ENCODE results near the gene ST3GAL3.

Gene ST3GAL3

DNA sequence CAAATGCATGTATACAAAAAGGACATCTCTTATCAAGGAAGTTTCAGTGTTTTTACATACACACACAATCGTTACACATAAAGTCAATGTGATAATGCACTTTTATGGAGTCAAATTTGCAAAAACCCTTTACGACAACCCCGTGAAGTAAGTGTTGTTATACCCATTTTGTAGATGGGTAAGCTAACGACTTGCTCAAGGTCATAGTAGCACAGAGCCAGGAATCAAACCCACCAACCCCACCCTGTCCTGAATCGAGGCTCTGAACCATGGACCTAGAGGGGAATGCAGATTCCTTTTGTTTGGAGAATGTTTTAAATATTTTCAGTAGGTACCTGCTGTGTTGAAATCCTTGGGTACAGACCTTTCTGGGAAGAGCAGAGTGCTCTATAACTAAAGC is 148.9 kb downstream of the ST3GAL3 start:
- Histone ChIP-seq H4K91ac (ENCODE audit: low read depth, low read length) (no peak overlapping the region), H4K12ac (ENCODE audit: low read depth, low read length) (no peak overlapping the region), H3K4me3 (ENCODE audit: low read depth, low read length) (no peak overlapping the region), H2AK5ac (ENCODE audit: low read length) (no peak overlapping the region), H2AFZ (ENCODE audit: insufficient read depth, low read length, poor library complexity) (no peak overlapping the region), H3K18ac (ENCODE audit: low read length) (no peak overlapping the region), H3K9ac (ENCODE audit: low read length) (no peak overlapping the region), H3K9me3 (ENCODE audit: insufficient read depth, low read depth, low read length) (no peaks in the 10 kb centered on the region), H3K4me1 (ENCODE audit: control insufficient read depth in 1 of 2, insufficient read depth in 2 of 2, low read length in 2 of 2) (peaks cover 8 to 15% of the 10 kb centered on the region in 2 experiments), H3K36me3 (ENCODE audit: control insufficient read depth in 1 of 2, insufficient read depth in 2 of 2, low read length in 2 of 2) (no peaks in the 10 kb centered on the region), H2BK120ac (ENCODE audit: insufficient read depth, low read length, poor library complexity) (no peak overlapping the region), H3K27me3 (ENCODE audit: insufficient read depth, low read length) (no peaks in the 10 kb centered on the region), H3K14ac (ENCODE audit: low read length) (no peak overlapping the region), H3K79me1 (ENCODE audit: low read length) (peaks cover 5% of the 10 kb centered on the region), H3K79me2 (ENCODE audit: control insufficient read depth, insufficient read depth, low read length, poor library complexity) (no peaks in the 10 kb centered on the region), H3K27ac (ENCODE audit: low read depth, low read length) (no peak overlapping the region), H3K23ac (ENCODE audit: low read length) (no peak overlapping the region), H3K4me2 (ENCODE audit: low read length) (no peak overlapping the region), H4K8ac (ENCODE audit: low read depth, low read length) (no peak overlapping the region), H2BK5ac (ENCODE audit: low read depth, low read length, poor library complexity) (no peak overlapping the region), H3K4ac (ENCODE audit: low read depth, low read length) (no peak overlapping the region), H2BK12ac (ENCODE audit: low read length) (no peak overlapping the region)
- no CpG with 5 or more reads among the region's 5 CpGs for WGBS (ENCODE audit: extremely low coverage, insufficient coverage, insufficient read length)
- no peak for DNase-seq

DNA sequence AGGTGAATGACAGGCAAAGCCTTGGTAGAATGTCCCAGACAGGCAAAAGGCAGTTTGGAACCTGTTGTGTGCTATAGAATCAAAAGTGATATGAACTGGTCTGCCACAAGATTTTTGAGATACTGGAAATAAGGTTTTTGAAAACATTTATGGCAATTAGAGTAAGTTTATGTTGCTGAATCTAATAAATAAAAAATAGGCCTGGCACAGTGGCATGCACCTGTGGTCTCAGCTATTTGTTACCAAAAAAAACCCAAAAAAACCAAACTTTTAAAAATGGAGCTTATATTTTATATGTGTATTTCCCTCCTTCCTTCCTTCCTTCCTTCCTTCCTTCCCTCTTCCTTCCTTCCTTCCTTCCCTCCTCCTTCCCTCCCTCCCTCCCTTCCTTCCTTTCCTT is 149.8 kb downstream of the ST3GAL3 start:
- Histone ChIP-seq H2AK5ac (ENCODE audit: low read length) (no peak overlapping the region), H2BK120ac (ENCODE audit: insufficient read depth, low read length, poor library complexity) (no peak overlapping the region), H3K79me2 (ENCODE audit: control insufficient read depth, insufficient read depth, low read length, poor library complexity) (no peaks in the 10 kb centered on the region), H3K79me1 (ENCODE audit: low read length) (peaks cover 5% of the 10 kb centered on the region), H3K4me3 (ENCODE audit: low read depth, low read length) (no peak overlapping the region), H2BK5ac (ENCODE audit: low read depth, low read length, poor library complexity) (no peak overlapping the region), H3K9me3 (ENCODE audit: insufficient read depth, low read depth, low read length) (no peaks in the 10 kb centered on the region), H3K4me2 (ENCODE audit: low read length) (no peak overlapping the region), H3K23ac (ENCODE audit: low read length) (no peak overlapping the region), H4K12ac (ENCODE audit: low read depth, low read length) (no peak overlapping the region), H2AFZ (ENCODE audit: insufficient read depth, low read length, poor library complexity) (no peak overlapping the region), H3K9ac (ENCODE audit: low read length) (no peak overlapping the region), H3K27ac (ENCODE audit: low read depth, low read length) (no peak overlapping the region), H3K18ac (ENCODE audit: low read length) (no peak overlapping the region), H4K91ac (ENCODE audit: low read depth, low read length) (no peak overlapping the region), H3K14ac (ENCODE audit: low read length) (no peak overlapping the region), H3K4me1 (ENCODE audit: control insufficient read depth in 1 of 2, insufficient read depth in 2 of 2, low read length in 2 of 2) (peaks cover 8 to 17% of the 10 kb centered on the region in 2 experiments), H3K36me3 (ENCODE audit: control insufficient read depth in 1 of 2, insufficient read depth in 2 of 2, low read length in 2 of 2) (no peaks in the 10 kb centered on the region), H4K8ac (ENCODE audit: low read depth, low read length) (no peak overlapping the region), H3K27me3 (ENCODE audit: insufficient read depth, low read length) (no peaks in the 10 kb centered on the region), H3K4ac (ENCODE audit: low read depth, low read length) (no peak overlapping the region), H2BK12ac (ENCODE audit: low read length) (peak overlapping the region; percentile 8)
- DNase-seq, result no peak

DNA sequence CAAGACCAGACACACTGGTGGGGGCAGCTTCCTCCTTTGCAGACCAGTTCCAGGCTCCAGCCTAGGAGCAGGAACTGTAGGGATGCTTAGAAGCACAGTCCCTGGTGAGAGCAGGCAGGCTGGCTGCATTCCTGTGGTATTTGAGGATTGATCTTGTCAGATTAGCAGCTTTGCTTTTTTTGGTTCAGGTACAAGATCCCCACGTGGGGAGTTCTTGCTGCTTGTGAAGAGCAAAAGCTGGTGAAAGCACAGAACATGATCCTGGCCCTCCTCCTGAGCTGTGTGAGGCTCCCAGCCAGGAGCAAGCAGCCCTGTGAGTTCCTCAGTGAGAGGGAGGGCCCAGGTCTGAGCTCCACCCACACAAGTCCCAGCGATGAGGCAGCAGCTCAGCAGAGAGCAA is 151.0 kb downstream of the ST3GAL3 start:
- no CpG with 5 or more reads among the region's 2 CpGs for WGBS (ENCODE audit: extremely low coverage, insufficient coverage, insufficient read length)
- Histone ChIP-seq H3K9ac (ENCODE audit: low read length) (no peak overlapping the region), H3K27ac (ENCODE audit: low read depth, low read length) (peak overlapping the region; percentile 60), H3K27me3 (ENCODE audit: insufficient read depth, low read length) (no peaks in the 10 kb centered on the region), H3K23ac (ENCODE audit: low read length) (no peak overlapping the region), H3K4me2 (ENCODE audit: low read length) (no peak overlapping the region), H3K79me2 (ENCODE audit: control insufficient read depth, insufficient read depth, low read length, poor library complexity) (no peaks in the 10 kb centered on the region), H3K4ac (ENCODE audit: low read depth, low read length) (no peak overlapping the region), H3K18ac (ENCODE audit: low read length) (no peak overlapping the region), H4K91ac (ENCODE audit: low read depth, low read length) (no peak overlapping the region), H3K4me3 (ENCODE audit: low read depth, low read length) (no peak overlapping the region), H4K12ac (ENCODE audit: low read depth, low read length) (no peak overlapping the region), H4K8ac (ENCODE audit: low read depth, low read length) (no peak overlapping the region), H2BK5ac (ENCODE audit: low read depth, low read length, poor library complexity) (no peak overlapping the region), H2AK5ac (ENCODE audit: low read length) (no peak overlapping the region), H3K79me1 (ENCODE audit: low read length) (peaks cover 5% of the 10 kb centered on the region), H3K36me3 (ENCODE audit: control insufficient read depth in 1 of 2, insufficient read depth in 2 of 2, low read length in 2 of 2) (no peaks in the 10 kb centered on the region), H2AFZ (ENCODE audit: insufficient read depth, low read length, poor library complexity) (no peak overlapping the region), H2BK120ac (ENCODE audit: insufficient read depth, low read length, poor library complexity) (no peak overlapping the region), H3K14ac (ENCODE audit: low read length) (no peak overlapping the region), H3K9me3 (ENCODE audit: insufficient read depth, low read depth, low read length) (no peaks in the 10 kb centered on the region), H2BK12ac (ENCODE audit: low read length) (no peak overlapping the region), H3K4me1 (ENCODE audit: control insufficient read depth in 1 of 2, insufficient read depth in 2 of 2, low read length in 2 of 2) (peaks cover 8 to 17% of the 10 kb centered on the region in 2 experiments)
- peak; percentile 61 to 80 for DNase-seq

DNA sequence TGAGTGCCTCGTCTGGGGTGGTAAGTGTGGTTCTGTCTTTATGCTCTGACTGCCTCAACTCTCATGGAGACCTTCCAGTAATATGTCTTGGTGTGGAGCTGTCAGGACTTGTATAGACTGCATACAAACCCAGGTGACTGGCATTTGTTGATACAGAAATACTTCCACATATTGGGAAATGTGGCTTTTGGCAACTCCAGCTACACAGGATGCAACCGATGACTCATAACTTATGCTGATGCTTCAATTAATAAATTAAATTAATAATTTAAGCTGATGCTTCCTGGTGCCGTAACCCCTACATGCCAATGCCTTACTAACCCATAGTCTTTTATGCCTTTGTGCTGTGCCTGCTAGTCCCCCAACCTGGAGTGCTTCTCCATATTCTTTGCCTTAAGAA is 154.0 kb downstream of the ST3GAL3 start:
- H4K8ac ChIP-seq (ENCODE audit: low read depth, low read length), result no peak overlapping the region
- no peak overlapping the region for H2AFZ ChIP-seq (ENCODE audit: insufficient read depth, low read length, poor library complexity)
- H3K27me3 ChIP-seq (ENCODE audit: insufficient read depth, low read length), result no peaks in the 10 kb centered on the region
- H3K9ac ChIP-seq (ENCODE audit: low read length), result no peak overlapping the region
- no peak overlapping the region for H4K91ac ChIP-seq (ENCODE audit: low read depth, low read length)
- H4K12ac ChIP-seq (ENCODE audit: low read depth, low read length), result no peak overlapping the region
- no peak overlapping the region for H3K4me3 ChIP-seq (ENCODE audit: low read depth, low read length)
- no peaks in the 10 kb centered on the region for H3K36me3 ChIP-seq (ENCODE audit: control insufficient read depth in 1 of 2, insufficient read depth in 2 of 2, low read length in 2 of 2)
- no peak overlapping the region for H3K23ac ChIP-seq (ENCODE audit: low read length)
- H3K4ac ChIP-seq (ENCODE audit: low read depth, low read length), result no peak overlapping the region
- H2AK5ac ChIP-seq (ENCODE audit: low read length), result no peak overlapping the region
- peaks cover 8 to 17% of the 10 kb centered on the region in 2 experiments for H3K4me1 ChIP-seq (ENCODE audit: control insufficient read depth in 1 of 2, insufficient read depth in 2 of 2, low read length in 2 of 2)
- no peaks in the 10 kb centered on the region for H3K9me3 ChIP-seq (ENCODE audit: insufficient read depth, low read depth, low read length)
- H2BK12ac ChIP-seq (ENCODE audit: low read length), result no peak overlapping the region
- H2BK5ac ChIP-seq (ENCODE audit: low read depth, low read length, poor library complexity), result no peak overlapping the region
- no peak overlapping the region for H2BK120ac ChIP-seq (ENCODE audit: insufficient read depth, low read length, poor library complexity)
- no peak overlapping the region for H3K14ac ChIP-seq (ENCODE audit: low read length)
- H3K4me2 ChIP-seq (ENCODE audit: low read length), result no peak overlapping the region
- H3K79me1 ChIP-seq (ENCODE audit: low read length), result peaks cover 5% of the 10 kb centered on the region
- WGBS (ENCODE audit: extremely low coverage, insufficient coverage, insufficient read length), result no CpG with 5 or more reads among the region's 3 CpGs
- no peak for DNase-seq
- no peak overlapping the region for H3K27ac ChIP-seq (ENCODE audit: low read depth, low read length)
- H3K18ac ChIP-seq (ENCODE audit: low read length), result no peak overlapping the region
- H3K79me2 ChIP-seq (ENCODE audit: control insufficient read depth, insufficient read depth, low read length, poor library complexity), result no peaks in the 10 kb centered on the region

Measured in trophoblast cell (in vitro differentiated cells and primary cell).